B cell (primary cell): ENCODE data around the gene KRT14. TPM values are rescaled to one million over a fixed set of nuclear protein-coding genes. Genes with fewer than 3 reads are reported as not detected.

Source experiments
- ATAC-seq: fragments of 200-7000 bp; cut with Tn5 transposase; one replicate; pipeline ENCODE4 v1.10.0; 2021; ENCODE audit warnings: low read depth, mild to moderate bottlenecking, moderate number of reproducible peaks, moderate library complexity
- CTCF ChIA-PET: fragments of 350-600 bp; sonication (Branson Sonifier 250); formaldehyde crosslinking; loops from one replicate; lab custom pipeline; 2021; ENCODE audit warnings: antibody characterized with exemption, inconsistent platforms; lab: Charles Lee
- POLR2A ChIA-PET: fragments of 350-600 bp; sonication (Branson Sonifier 250); formaldehyde crosslinking; loops from one replicate; lab custom pipeline; 2021; ENCODE audit warnings: antibody characterized with exemption; lab: Charles Lee
- DNase-seq: peaks from one replicate; pipeline ENCODE4 v3.0.0; 2013
- H2AFZ ChIP-seq: 2 replicates; pipeline ENCODE4 v1.6.1; 2012; ENCODE audit warnings: mild to moderate bottlenecking, low read depth, low read length; ENCODE audit not compliant: insufficient read depth, poor library complexity, severe bottlenecking
- H3K27ac ChIP-seq, 2 donors: 1 replicate in 1 of 2; 2 replicates in 1 of 2; pipeline ENCODE4 v1.5.1; 2012 to 2013; ENCODE audit warnings: low read length in 2 of 2, mild to moderate bottlenecking in 2 of 2, moderate library complexity in 1 of 2
- H3K27me3 ChIP-seq, 4 experiments: fragments of 200-600 bp in 1 of 4; sonication (generic) in 1 of 4; replicated peaks in 1 of 4; 1 replicate in 2 of 4; 2 replicates in 2 of 4; pipeline versions ENCODE4 v1.6.1 to v1.7.0; 2013 to 2016; ENCODE audit warnings: low read length in 3 of 4, mild to moderate bottlenecking in 2 of 4, mixed read lengths in 1 of 4, moderate library complexity in 1 of 4; ENCODE audit not compliant: insufficient read depth in 4 of 4, control insufficient read depth in 3 of 4; ENCODE audit errors: control extremely low read depth in 1 of 4
- H3K36me3 ChIP-seq, 2 experiments: replicated peaks in 1 of 2; 1 replicate in 1 of 2; 2 replicates in 1 of 2; pipeline versions ENCODE4 v1.6.1 to v1.7.1; 2013; ENCODE audit warnings: low read length in 1 of 2; ENCODE audit not compliant: insufficient read depth in 2 of 2, control insufficient read depth in 1 of 2; ENCODE audit errors: control extremely low read depth in 1 of 2, extremely low read depth in 1 of 2
- H3K4me1 ChIP-seq, 2 donors: fragments of 200-600 bp in 1 of 2; sonication (generic) in 1 of 2; 1 replicate in 1 of 2; 2 replicates in 1 of 2; pipeline versions ENCODE4 v1.5.1 to v1.6.1; 2013 to 2017; ENCODE audit warnings: low read length in 2 of 2; ENCODE audit not compliant: control insufficient read depth in 2 of 2, insufficient read depth in 2 of 2
- H3K4me2 ChIP-seq: replicated peaks from 2 replicates; pipeline ENCODE3; 2012; ENCODE audit warnings: mild to moderate bottlenecking, low read depth, low read length; ENCODE audit not compliant: poor library complexity, severe bottlenecking
- H3K4me3 ChIP-seq, 5 experiments: fragments of 200-600 bp in 1 of 5; sonication (generic) in 1 of 5; 1 replicate in 3 of 5; 2 replicates in 2 of 5; pipeline versions ENCODE4 v1.5.1 to v1.7.0; 2011 to 2016; ENCODE audit warnings: low read length in 4 of 5, mild to moderate bottlenecking in 4 of 5, low read depth in 2 of 5, control low read depth in 1 of 5, moderate library complexity in 1 of 5; ENCODE audit not compliant: insufficient read depth in 1 of 5; ENCODE audit errors: control extremely low read depth in 1 of 5, extremely low read depth in 1 of 5
- H3K79me2 ChIP-seq: fragments of 200-600 bp; sonication (generic); one replicate; pipeline ENCODE4 v1.6.0; 2016; ENCODE audit warnings: low read length; ENCODE audit not compliant: control insufficient read depth, insufficient read depth
- H3K9ac ChIP-seq: fragments of 200-600 bp; sonication (generic); 2 replicates; pipeline ENCODE4 v1.6.1; 2017; ENCODE audit warnings: mild to moderate bottlenecking, low read length, moderate library complexity
- H3K9me3 ChIP-seq, 3 donors: one replicate each; pipeline versions ENCODE4 v1.6.1 to v1.7.1; 2013; ENCODE audit warnings: low read length in 2 of 3; ENCODE audit not compliant: control insufficient read depth in 2 of 3, insufficient read depth in 1 of 3; ENCODE audit errors: control extremely low read depth in 1 of 3
- H4K20me1 ChIP-seq: 2 replicates; pipeline ENCODE4 v1.6.0; 2012; ENCODE audit warnings: mild to moderate bottlenecking, low read length; ENCODE audit not compliant: insufficient read depth, control insufficient read depth, poor library complexity, severe bottlenecking
- H3K27ac Mint-ChIP-seq: one replicate; pipeline ENCODE4 v1.8.0; 2021; ENCODE audit warnings: mixed read lengths
- H3K27me3 Mint-ChIP-seq: one replicate; pipeline ENCODE4 v1.8.0; 2021; ENCODE audit warnings: mixed read lengths
- H3K4me1 Mint-ChIP-seq: one replicate; pipeline ENCODE4 v1.8.0; 2021; ENCODE audit warnings: mixed read lengths
- H3K4me3 Mint-ChIP-seq: one replicate; pipeline ENCODE4 v1.8.0; 2021; ENCODE audit warnings: mixed read lengths
- H3K9me3 Mint-ChIP-seq: one replicate; pipeline ENCODE4 v1.8.0; 2022; ENCODE audit warnings: mixed read lengths; ENCODE audit not compliant: insufficient read depth
- EZH2 ChIP-seq: IDR thresholded peaks from 2 replicates; pipeline ENCODE4 v1.6.1; 2012; ENCODE audit warnings: borderline replicate concordance, low read depth, mild to moderate bottlenecking, moderate library complexity, low read length; ENCODE audit not compliant: insufficient read depth, poor library complexity, severe bottlenecking
- WGBS: methylation state at CpG from one replicate; pipeline ENCODE4 v1.1.5; 2013; ENCODE audit warnings: missing lambda C conversion rate; ENCODE audit not compliant: insufficient coverage; 5-methylcytosine and 5-hydroxymethylcytosine counted together
- intact Hi-C: fragments of 100-400 bp; cut with micrococcal nuclease; formaldehyde crosslinking; loops from one replicate; pipeline ENCODE4 v1.10.0; 2022
- polyA plus RNA-seq: library from polyadenylated mRNA; depleted of rRNA; stranded (reverse); fragments of >200 nt; gene quantifications from 2 replicates; pipeline ENCODE4 v1.2.3, GENCODE V29; 2012
- total RNA-seq, 2 donors: library from RNA; stranded (reverse); fragments of 120-200 nt in 1 of 2; gene quantifications; 1 replicate in 1 of 2; 2 replicates in 1 of 2; pipeline versions ENCODE4 v1.2.3 to v1.2.4, GENCODE V29; 2013 to 2022
- TF ChIP-seq, protein P1 (sequence below): fragments of 200-600 bp; IDR thresholded peaks from one replicate; pipeline ENCODE4 v1.8.0; 2022; ENCODE audit warnings: antibody characterized with exemption, mild to moderate bottlenecking

KRT14 gene
- total and polyA plus RNA-seq, 2 donors (not counting 1 experiment from before 2014, with no cell fraction given): not detected

DNA sequence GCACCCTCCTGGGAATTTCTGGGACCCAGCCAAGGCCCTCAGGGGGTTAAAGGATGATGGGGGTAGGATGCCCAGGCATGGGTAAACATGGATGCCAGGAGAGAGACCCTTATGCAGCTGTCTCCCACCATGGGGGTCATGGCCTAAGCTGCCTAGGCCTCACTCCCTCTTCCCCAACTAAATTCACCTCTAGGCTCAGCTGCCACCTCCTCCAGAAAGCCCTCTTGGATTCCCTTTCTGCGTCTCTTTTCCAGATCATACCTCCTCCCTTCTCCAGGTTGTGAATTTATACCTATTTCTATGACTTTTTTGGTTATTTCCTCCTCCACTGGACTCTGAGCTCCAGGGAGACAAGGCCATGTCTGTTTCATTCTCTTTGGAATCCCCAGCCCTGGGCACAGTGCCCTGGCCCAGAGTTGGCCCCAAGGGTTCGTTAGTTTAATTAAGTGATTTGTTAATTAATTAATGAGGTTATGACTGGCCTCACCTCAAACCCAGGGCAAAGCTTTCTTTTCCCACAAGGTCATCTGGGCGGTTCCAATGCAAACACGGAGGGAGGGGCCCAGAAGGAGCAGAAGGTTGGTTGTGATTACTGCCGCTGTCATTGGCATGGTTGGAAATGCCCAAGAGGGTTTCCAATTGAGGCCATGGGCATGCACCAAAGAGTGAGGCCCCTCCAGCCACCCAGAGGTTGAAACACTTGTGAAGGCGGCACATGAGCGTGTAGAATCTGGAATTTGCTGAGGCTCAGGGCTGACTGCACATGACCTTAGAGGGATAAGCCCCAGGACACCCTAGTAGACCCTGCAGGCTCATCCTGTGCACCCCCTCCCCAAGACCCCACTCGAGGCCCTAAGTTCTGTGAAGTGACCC, 44.6 kb upstream of the KRT14 start:
- Histone ChIP-seq H4K20me1 (no peaks in the 10 kb centered on the region), H3K4me3 (no peak overlapping the region), H3K27me3 (no peaks in the 10 kb centered on the region), H3K9me3 (no peaks in the 10 kb centered on the region), H3K4me1 (no peaks in the 10 kb centered on the region), H2AFZ (no peak overlapping the region), H3K4me2 (no peak overlapping the region), H3K27ac (no peak overlapping the region), H3K36me3 (no peaks in the 10 kb centered on the region), H3K79me2 (no peaks in the 10 kb centered on the region), H3K9ac (no peak overlapping the region)
- WGBS: 74% methylated on average over 5 of the region's 8 CpGs
- H3K4me3 Mint-ChIP-seq: no peak overlapping the region
- no peak for ATAC-seq
- H3K9me3 Mint-ChIP-seq: no peaks in the 10 kb centered on the region
- TF ChIP-seq EZH2: no peak
- TF ChIP-seq, protein P1, sequence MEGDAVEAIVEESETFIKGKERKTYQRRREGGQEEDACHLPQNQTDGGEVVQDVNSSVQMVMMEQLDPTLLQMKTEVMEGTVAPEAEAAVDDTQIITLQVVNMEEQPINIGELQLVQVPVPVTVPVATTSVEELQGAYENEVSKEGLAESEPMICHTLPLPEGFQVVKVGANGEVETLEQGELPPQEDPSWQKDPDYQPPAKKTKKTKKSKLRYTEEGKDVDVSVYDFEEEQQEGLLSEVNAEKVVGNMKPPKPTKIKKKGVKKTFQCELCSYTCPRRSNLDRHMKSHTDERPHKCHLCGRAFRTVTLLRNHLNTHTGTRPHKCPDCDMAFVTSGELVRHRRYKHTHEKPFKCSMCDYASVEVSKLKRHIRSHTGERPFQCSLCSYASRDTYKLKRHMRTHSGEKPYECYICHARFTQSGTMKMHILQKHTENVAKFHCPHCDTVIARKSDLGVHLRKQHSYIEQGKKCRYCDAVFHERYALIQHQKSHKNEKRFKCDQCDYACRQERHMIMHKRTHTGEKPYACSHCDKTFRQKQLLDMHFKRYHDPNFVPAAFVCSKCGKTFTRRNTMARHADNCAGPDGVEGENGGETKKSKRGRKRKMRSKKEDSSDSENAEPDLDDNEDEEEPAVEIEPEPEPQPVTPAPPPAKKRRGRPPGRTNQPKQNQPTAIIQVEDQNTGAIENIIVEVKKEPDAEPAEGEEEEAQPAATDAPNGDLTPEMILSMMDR: no peak
- H3K27ac Mint-ChIP-seq: no peak overlapping the region
- DNase-seq: no peak
- H3K4me1 Mint-ChIP-seq: no peaks in the 10 kb centered on the region
- ChIA-PET CTCF (no interaction called here), POLR2A (no interaction called here)
- intact Hi-C loops: no loop called here
- peaks cover 11% of the 10 kb centered on the region for H3K27me3 Mint-ChIP-seq

GRCh38 chr17:41629826-41630670, 43.4 kb upstream of the KRT14 start:
- ATAC-seq: no peak
- H2AFZ ChIP-seq: no peak overlapping the region
- H3K79me2 ChIP-seq: no peaks in the 10 kb centered on the region
- H3K4me3 ChIP-seq: no peak overlapping the region
- no peak overlapping the region for H3K4me2 ChIP-seq
- intact Hi-C loops: no loop called here
- no peak overlapping the region for H3K9ac ChIP-seq
- no peaks in the 10 kb centered on the region for H3K9me3 ChIP-seq
- DNase-seq: no peak
- H3K4me1 ChIP-seq: no peaks in the 10 kb centered on the region
- CTCF ChIA-PET: no interaction called here
- POLR2A ChIA-PET: no interaction called here
- Mint-ChIP-seq H3K9me3 (no peaks in the 10 kb centered on the region), H3K4me3 (no peak overlapping the region), H3K4me1 (no peaks in the 10 kb centered on the region), H3K27ac (no peak overlapping the region), H3K27me3 (peaks cover 15% of the 10 kb centered on the region)
- WGBS: 78% methylated on average over 8 of the region's 13 CpGs
- H4K20me1 ChIP-seq: no peaks in the 10 kb centered on the region
- TF ChIP-seq, protein P1: no peak
- no peak for TF ChIP-seq EZH2
- H3K27me3 ChIP-seq: no peaks in the 10 kb centered on the region
- H3K27ac ChIP-seq: no peak overlapping the region
- no peaks in the 10 kb centered on the region for H3K36me3 ChIP-seq
